Osteoblast (primary cell): ENCODE measurements around the gene PSME2. TPM values are rescaled to one million over a fixed set of nuclear protein-coding genes. Genes with fewer than 3 reads are reported as not detected.
A peak's percentile ranks its signal among the peaks of the same experiment; 100 is the strongest.

Experiments
- DNase-seq: peaks from one replicate; pipeline ENCODE4 v3.0.0; 2011; ENCODE audit warnings: low spot score, mixed read lengths; ENCODE audit not compliant: insufficient read length; ENCODE audit errors: missing footprints
- H2AFZ ChIP-seq: 2 replicates; pipeline ENCODE4 v1.6.0; 2011; ENCODE audit warnings: mild to moderate bottlenecking, low read length
- H3K27ac ChIP-seq: 2 replicates; pipeline ENCODE4 v1.5.1; 2011; ENCODE audit warnings: mild to moderate bottlenecking, low read depth, low read length, moderate library complexity
- H3K27me3 ChIP-seq: 2 replicates; pipeline ENCODE4 v1.6.0; 2012; ENCODE audit warnings: mild to moderate bottlenecking, control low read depth, inconsistent platforms, low read length, moderate library complexity; ENCODE audit not compliant: insufficient read depth
- H3K36me3 ChIP-seq: 2 replicates; pipeline ENCODE4 v1.5.1; 2011; ENCODE audit warnings: mild to moderate bottlenecking, low read length, control low read depth, moderate library complexity; ENCODE audit not compliant: insufficient read depth
- H3K4me1 ChIP-seq: 2 replicates; pipeline ENCODE4 v1.5.1; 2011; ENCODE audit warnings: mild to moderate bottlenecking, low read length, control low read depth, moderate library complexity; ENCODE audit not compliant: insufficient read depth
- H3K4me2 ChIP-seq: 2 replicates; pipeline ENCODE4 v1.6.0; 2011; ENCODE audit warnings: mild to moderate bottlenecking, low read length; ENCODE audit not compliant: insufficient read depth
- H3K4me3 ChIP-seq: fragments of 200-600 bp; sonication (generic); 3 replicates; pipeline ENCODE4 v1.5.1; 2012; ENCODE audit warnings: mild to moderate bottlenecking, low read length, inconsistent platforms; ENCODE audit not compliant: insufficient read depth
- H3K79me2 ChIP-seq: 2 replicates; pipeline ENCODE4 v1.6.0; 2012; ENCODE audit warnings: mild to moderate bottlenecking, low read length, control low read depth, inconsistent platforms; ENCODE audit not compliant: insufficient read depth
- H3K9me3 ChIP-seq: 2 replicates; pipeline ENCODE4 v1.5.1; 2011; ENCODE audit warnings: low read depth, low read length, control low read depth
- H4K20me1 ChIP-seq: 2 replicates; pipeline ENCODE4 v1.6.0; 2012; ENCODE audit warnings: mild to moderate bottlenecking, low read length, control low read depth; ENCODE audit not compliant: insufficient read depth
- CTCF ChIP-seq: IDR thresholded peaks from 2 replicates; pipeline ENCODE4 v1.5.1; 2011; ENCODE audit warnings: mild to moderate bottlenecking, low read depth, low read length, moderate library complexity; ENCODE audit errors: extremely low read depth
- total RNA-seq: library from RNA; depleted of rRNA; stranded (reverse); fragments of >200 nt; gene quantifications from 2 replicates; pipeline ENCODE4 v1.2.3, GENCODE V29; 2012

The PSME2 gene
- total RNA-seq, 1 donor = 55.7 TPM

- DNase-seq = peak; percentile 90
- Histone ChIP-seq H3K27ac (peak overlapping the region; percentile 47), H3K36me3 (peaks cover 21% of the 10 kb centered on the region), H3K4me1 (peaks cover 45% of the 10 kb centered on the region), H3K4me2 (peak overlapping the region; percentile 6), H3K9me3 (no peaks in the 10 kb centered on the region), H3K4me3 (no peak overlapping the region), H3K27me3 (no peaks in the 10 kb centered on the region), H4K20me1 (peaks cover 10% of the 10 kb centered on the region), H2AFZ (no peak overlapping the region), H3K79me2 (peaks cover 57% of the 10 kb centered on the region)
- TF ChIP-seq CTCF = no peak
Observed at GRCh38 chr14:24143511-24143910, 2.9 kb downstream of the PSME2 start.

GRCh38 chr14:24141097-24141880 is 5.1 kb downstream of the PSME2 start, which contains the start of gene EMC9:
EMC9 (minus strand) TSS chr14:24141591; CDS start chr14:24141304, 287 bp downstream.
- Histone ChIP-seq H3K9me3 (no peaks in the 10 kb centered on the region), H3K4me3 (peak within 1 kb of the TSS; percentile 82), H3K27me3 (no peaks in the 10 kb centered on the region), H3K79me2 (peaks cover 67% of the 10 kb centered on the region), H3K4me2 (peak within 1 kb of the TSS; percentile 95), H3K4me1 (peaks cover 46% of the 10 kb centered on the region), H4K20me1 (peaks cover 8% of the 10 kb centered on the region), H2AFZ (peak within 1 kb of the TSS; percentile 95), H3K27ac (peak within 1 kb of the TSS; percentile 89), H3K36me3 (peaks cover 35% of the 10 kb centered on the region)
- peak; percentile 100 for DNase-seq
- peak; percentile 24 for TF ChIP-seq CTCF

- Histone ChIP-seq H3K9me3 (no peaks in the 10 kb centered on the region), H3K79me2 (peaks cover 56% of the 10 kb centered on the region), H3K4me3 (no peak overlapping the region), H3K4me1 (peaks cover 33% of the 10 kb centered on the region), H3K4me2 (peak overlapping the region; percentile 95), H4K20me1 (peaks cover 8% of the 10 kb centered on the region), H3K36me3 (peaks cover 32% of the 10 kb centered on the region), H2AFZ (no peak overlapping the region), H3K27ac (no peak overlapping the region), H3K27me3 (no peaks in the 10 kb centered on the region)
- no peak for TF ChIP-seq CTCF
- DNase-seq = no peak
Observed at GRCh38 chr14:24139272-24139934, 7.0 kb downstream of the PSME2 start.
